Prostate gland (tissue), 2 donors: Measurements from ENCODE around the gene SMIM1. TPM values are rescaled to one million over a fixed set of nuclear protein-coding genes. Genes with fewer than 3 reads are reported as not detected.

ENCODE experiments used
- DNase-seq: peaks from one replicate; pipeline ENCODE4 v3.0.0-alpha.2; 2019; ENCODE audit warnings: low spot score
- H3K27ac ChIP-seq, 2 donors: fragments of 200-600 bp; sonication (generic); 2 replicates each; pipeline ENCODE4 v1.5.1; 2017 to 2019
- H3K27me3 ChIP-seq: fragments of 200-600 bp; sonication (generic); replicated peaks from 2 replicates; pipeline ENCODE4 v1.5.1; 2019; ENCODE audit not compliant: insufficient read depth
- H3K36me3 ChIP-seq, 2 donors: fragments of 200-600 bp; sonication (generic); 1 replicate in 1 of 2; 2 replicates in 1 of 2; pipeline versions ENCODE4 v1.5.1 to v1.8.1; 2017 to 2019
- H3K4me1 ChIP-seq: fragments of 200-600 bp; sonication (generic); replicated peaks from 2 replicates; pipeline ENCODE4 v1.5.1; 2019
- H3K4me3 ChIP-seq, 2 donors: fragments of 200-600 bp; sonication (generic); 2 replicates each; pipeline ENCODE4 v1.5.1; 2017 to 2019
- H3K9me3 ChIP-seq: fragments of 200-600 bp; sonication (generic); 2 replicates; pipeline ENCODE4 v1.5.1; 2017
- POLR2A ChIP-seq: fragments of 450-650 bp; IDR thresholded peaks from one replicate; pipeline ENCODE4 v1.6.1; 2016; ENCODE audit warnings: antibody characterized with exemption, mild to moderate bottlenecking
- POLR2AphosphoS5 ChIP-seq: sonication (generic); formaldehyde crosslinking; IDR thresholded peaks from one replicate; pipeline ENCODE4 v1.6.1; 2017; ENCODE audit warnings: antibody characterized with exemption
- WGBS: methylation state at CpG from one replicate; pipeline ENCODE4 v1.1.5; 2018; 5-methylcytosine and 5-hydroxymethylcytosine counted together
- intact Hi-C: fragments of 100-400 bp; cut with DNase I; formaldehyde crosslinking; loops from one replicate; pipeline ENCODE4 v1.14.2; 2022
- total RNA-seq, 2 donors: library from RNA; depleted of rRNA; stranded (reverse); fragments of >200 nt; gene quantifications; one replicate each; pipeline ENCODE4 v1.1.0, GENCODE V29; 2016
- TF ChIP-seq, protein P1 (sequence below), 4 experiments: fragments of 200-600 bp in 2 of 4; fragments of 450-650 bp in 2 of 4; sonication (generic) in 2 of 4; IDR thresholded peaks; 1 replicate in 3 of 4; 2 replicates in 1 of 4; pipeline ENCODE4 v1.5.1; 2016 to 2019; ENCODE audit warnings: antibody characterized with exemption in 4 of 4, mild to moderate bottlenecking in 2 of 4, moderate library complexity in 2 of 4

The SMIM1 gene
- total RNA-seq, 2 donors from 2014 or later, result 17.7 to 148 TPM

DNA sequence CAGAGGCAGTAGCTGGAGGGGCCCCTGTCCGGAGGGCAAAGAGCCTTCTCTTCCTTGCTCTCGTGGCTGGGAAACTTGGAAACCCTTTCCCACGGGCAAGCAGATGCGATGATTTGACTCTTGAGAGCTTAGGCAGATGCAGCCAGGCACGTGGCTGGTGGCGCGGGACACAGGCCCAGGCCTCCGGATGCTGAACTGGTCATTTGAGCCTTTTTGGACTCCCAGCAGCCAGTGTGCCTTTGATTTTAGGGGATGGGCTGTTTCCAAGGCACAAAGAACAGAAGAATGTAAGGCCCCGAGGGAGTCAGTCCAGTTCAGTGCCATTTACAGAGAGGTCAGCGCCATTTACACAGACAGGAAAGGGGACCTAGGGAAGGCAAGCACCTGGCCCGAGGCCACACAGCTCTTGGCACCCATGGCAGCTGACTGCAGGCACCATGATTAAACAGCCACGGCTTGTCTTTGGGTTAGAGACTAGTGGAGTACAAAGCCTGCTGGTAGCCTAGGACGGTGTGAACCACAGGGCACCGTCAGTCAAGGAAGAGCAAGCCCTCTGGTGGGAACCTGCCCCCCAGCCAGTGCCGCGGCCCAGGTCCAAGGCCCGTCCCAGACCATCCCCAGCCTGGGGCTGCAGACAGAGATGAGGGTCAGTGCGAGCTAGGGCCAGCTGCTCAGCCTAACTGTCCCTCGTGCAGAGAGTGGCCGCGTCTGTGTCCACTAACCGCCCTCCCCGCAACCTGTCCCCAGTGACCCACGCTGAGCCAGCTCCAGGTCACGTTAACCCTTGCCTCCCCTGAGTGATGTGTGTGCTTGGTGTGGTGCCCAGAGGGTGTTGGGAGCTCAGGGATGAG, 40.7 kb upstream of the SMIM1 start:
- Histone ChIP-seq H3K9me3 (no peaks in the 10 kb centered on the region), H3K4me3 (no peak overlapping the region), H3K27ac (no peak overlapping the region), H3K4me1 (no peaks in the 10 kb centered on the region), H3K36me3 (no peaks in the 10 kb centered on the region), H3K27me3 (no peaks in the 10 kb centered on the region)
- no peak for TF ChIP-seq POLR2A
- WGBS, result 60% methylated on average over 25 of the region's 25 CpGs
- DNase-seq, result no peak
- intact Hi-C loops, result no loop called here

DNA sequence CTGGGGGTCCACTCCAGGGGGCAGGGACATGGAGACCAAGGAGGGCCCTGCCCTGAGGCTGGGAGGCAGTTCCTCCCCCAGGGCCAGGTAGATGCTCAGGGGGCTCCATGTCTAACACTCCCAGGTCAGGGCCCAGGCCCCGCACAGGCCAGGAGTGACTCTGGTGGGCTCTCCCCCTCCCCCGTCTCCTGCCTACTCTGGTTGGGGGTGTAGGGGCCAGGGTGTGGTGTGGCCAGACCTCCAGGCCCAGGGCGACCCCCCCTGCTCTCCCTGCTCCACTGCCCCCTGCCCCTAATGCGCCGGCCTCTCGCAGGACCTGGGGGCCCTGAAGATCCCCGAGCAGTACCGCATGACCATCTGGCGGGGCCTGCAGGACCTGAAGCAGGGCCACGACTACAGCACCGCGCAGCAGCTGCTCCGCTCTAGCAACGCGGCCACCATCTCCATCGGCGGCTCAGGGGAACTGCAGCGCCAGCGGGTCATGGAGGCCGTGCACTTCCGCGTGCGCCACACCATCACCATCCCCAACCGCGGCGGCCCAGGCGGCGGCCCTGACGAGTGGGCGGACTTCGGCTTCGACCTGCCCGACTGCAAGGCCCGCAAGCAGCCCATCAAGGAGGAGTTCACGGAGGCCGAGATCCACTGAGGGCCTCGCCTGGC, 40.0 kb upstream of the SMIM1 start:
- H3K36me3 ChIP-seq, result no peaks in the 10 kb centered on the region
- H3K4me1 ChIP-seq, result no peaks in the 10 kb centered on the region
- no peak overlapping the region for H3K4me3 ChIP-seq
- intact Hi-C loops, result no loop called here
- no peaks in the 10 kb centered on the region for H3K27me3 ChIP-seq
- 69% methylated on average over 35 of the region's 37 CpGs for WGBS
- H3K9me3 ChIP-seq, result no peaks in the 10 kb centered on the region
- TF ChIP-seq POLR2A (no peak), POLR2AphosphoS5 (no peak)
- TF ChIP-seq, protein P1, sequence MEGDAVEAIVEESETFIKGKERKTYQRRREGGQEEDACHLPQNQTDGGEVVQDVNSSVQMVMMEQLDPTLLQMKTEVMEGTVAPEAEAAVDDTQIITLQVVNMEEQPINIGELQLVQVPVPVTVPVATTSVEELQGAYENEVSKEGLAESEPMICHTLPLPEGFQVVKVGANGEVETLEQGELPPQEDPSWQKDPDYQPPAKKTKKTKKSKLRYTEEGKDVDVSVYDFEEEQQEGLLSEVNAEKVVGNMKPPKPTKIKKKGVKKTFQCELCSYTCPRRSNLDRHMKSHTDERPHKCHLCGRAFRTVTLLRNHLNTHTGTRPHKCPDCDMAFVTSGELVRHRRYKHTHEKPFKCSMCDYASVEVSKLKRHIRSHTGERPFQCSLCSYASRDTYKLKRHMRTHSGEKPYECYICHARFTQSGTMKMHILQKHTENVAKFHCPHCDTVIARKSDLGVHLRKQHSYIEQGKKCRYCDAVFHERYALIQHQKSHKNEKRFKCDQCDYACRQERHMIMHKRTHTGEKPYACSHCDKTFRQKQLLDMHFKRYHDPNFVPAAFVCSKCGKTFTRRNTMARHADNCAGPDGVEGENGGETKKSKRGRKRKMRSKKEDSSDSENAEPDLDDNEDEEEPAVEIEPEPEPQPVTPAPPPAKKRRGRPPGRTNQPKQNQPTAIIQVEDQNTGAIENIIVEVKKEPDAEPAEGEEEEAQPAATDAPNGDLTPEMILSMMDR (IDR thresholded peaks at IDR 0.05), result no peak
- DNase-seq, result no peak
- H3K27ac ChIP-seq, result no peak overlapping the region

DNA sequence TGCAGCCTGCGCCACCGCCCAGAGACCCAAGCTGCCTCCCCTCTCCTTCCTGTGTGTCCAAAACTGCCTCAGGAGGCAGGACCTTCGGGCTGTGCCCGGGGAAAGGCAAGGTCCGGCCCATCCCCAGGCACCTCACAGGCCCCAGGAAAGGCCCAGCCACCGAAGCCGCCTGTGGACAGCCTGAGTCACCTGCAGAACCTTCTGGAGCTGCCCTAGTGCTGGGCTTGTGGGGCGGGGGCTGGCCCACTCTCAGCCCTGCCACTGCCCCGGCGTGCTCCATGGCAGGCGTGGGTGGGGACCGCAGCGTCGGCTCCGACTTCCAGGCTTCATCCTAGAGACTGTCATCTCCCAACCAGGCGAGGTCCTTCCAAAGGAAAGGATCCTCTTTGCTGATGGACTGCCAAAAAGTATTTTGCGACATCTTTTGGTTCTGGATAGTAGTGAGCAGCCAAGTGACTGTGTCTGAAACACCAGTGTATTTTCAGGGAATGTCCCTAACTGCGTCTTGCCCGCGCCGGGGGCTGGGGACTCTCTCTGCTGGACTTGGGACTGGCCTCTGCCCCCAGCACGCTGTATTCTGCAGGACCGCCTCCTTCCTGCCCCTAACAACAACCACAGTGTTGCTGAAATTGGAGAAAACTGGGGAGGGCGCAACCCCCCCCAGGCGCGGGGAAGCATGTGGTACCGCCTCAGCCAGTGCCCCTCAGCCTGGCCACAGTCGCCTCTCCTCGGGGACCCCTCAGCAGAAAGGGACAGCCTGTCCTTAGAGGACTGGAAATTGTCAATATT, 39.3 kb upstream of the SMIM1 start:
- intact Hi-C loops, result no loop called here
- Histone ChIP-seq H3K9me3 (no peaks in the 10 kb centered on the region), H3K4me3 (no peak overlapping the region), H3K27me3 (no peaks in the 10 kb centered on the region), H3K36me3 (no peaks in the 10 kb centered on the region), H3K4me1 (no peaks in the 10 kb centered on the region), H3K27ac (no peak overlapping the region)
- no peak for DNase-seq
- 80% methylated on average over 29 of the region's 29 CpGs for whole genome bisulfite sequencing
- TF ChIP-seq, protein P1 (IDR thresholded peaks at IDR 0.05), result no peak
- no peak for TF ChIP-seq POLR2AphosphoS5
- TF ChIP-seq POLR2A, result no peak

DNA sequence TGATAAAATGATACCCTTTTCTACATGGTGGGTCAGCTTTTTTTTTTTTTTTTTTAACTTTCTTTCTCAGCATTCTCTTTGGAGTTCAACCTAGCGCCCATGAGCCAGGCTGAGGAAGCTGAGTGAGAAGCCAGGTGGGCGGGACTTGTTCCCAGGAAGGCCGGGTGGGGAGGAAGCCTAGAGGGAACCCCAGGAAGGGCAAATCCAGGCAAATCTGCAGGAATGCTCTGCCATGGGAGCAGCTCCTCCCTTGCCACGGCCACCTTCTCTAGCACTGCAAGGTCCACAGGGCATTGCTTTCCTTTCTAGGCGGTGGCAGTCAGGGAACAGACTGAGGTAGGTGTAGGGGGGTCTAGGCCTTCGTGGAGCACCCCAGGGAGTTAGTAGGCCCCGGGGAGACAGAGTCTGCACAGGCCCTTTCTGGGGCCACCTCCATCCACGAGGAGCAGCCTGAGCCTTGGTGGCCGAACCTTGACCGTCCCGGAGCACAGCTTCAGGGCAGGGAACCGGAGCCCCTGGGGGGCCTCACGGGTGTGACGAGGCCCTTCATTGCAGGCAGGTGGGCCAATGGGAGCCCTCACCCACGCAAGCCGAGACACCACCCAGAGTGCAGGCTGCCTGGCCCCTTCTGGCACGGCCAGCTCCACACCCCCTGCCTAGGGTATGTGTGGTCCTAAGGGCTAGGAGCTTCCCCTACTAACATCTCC, 38.5 kb upstream of the SMIM1 start:
- Histone ChIP-seq H3K4me3 (no peak overlapping the region), H3K9me3 (no peaks in the 10 kb centered on the region), H3K27ac (no peak overlapping the region), H3K4me1 (no peaks in the 10 kb centered on the region), H3K36me3 (no peaks in the 10 kb centered on the region), H3K27me3 (no peaks in the 10 kb centered on the region)
- no peak for DNase-seq
- TF ChIP-seq, protein P1 (IDR thresholded peaks at IDR 0.05), result no peak
- intact Hi-C loops, result no loop called here
- 81% methylated on average over 17 of the region's 17 CpGs for WGBS

DNA sequence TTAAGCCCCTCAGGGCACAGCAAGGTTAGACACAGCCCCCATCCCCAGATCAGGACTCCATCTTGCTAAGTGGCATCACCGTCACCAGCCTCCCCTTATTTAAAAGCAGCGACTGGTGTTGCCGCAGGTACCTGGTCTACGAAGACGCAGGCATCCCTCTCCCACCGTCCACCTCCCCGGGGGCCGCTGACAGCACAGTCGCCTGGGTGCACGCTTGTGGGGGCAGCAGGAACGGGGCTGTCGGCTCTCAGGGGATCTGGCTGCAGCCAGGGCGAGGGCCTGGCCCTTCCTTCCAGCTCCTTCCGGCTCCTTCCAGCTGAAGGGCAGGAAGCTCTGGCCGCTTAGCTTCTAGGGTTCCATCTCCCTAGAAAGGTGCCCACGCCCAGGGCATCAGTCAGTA, 37.9 kb upstream of the SMIM1 start:
- DNase-seq, result no peak
- Histone ChIP-seq H3K27me3 (no peaks in the 10 kb centered on the region), H3K9me3 (no peaks in the 10 kb centered on the region), H3K4me1 (no peaks in the 10 kb centered on the region), H3K36me3 (no peaks in the 10 kb centered on the region), H3K4me3 (no peak overlapping the region), H3K27ac (no peak overlapping the region)
- TF ChIP-seq, protein P1 (IDR thresholded peaks at IDR 0.05), result no peak
- TF ChIP-seq POLR2AphosphoS5 (no peak), POLR2A (no peak)
- intact Hi-C loops, result no loop called here
- WGBS, result 93% methylated on average over 16 of the region's 16 CpGs
